H1 (cell line): ENCODE data around the gene CTSC. TPM values are rescaled to one million over a fixed set of nuclear protein-coding genes. Genes with fewer than 3 reads are reported as not detected.
A peak's percentile ranks its signal among the peaks of the same experiment; 100 is the strongest.

Experiments
- CTCF ChIA-PET: fragments of 300-600 bp; sonication (Branson Sonifier 250); formaldehyde crosslinking; loops from one replicate; lab custom pipeline; 2021; ENCODE audit not compliant: partially characterized antibody; lab: Charles Lee
- POLR2A ChIA-PET: fragments of 300-600 bp; sonication (Branson Sonifier 250); formaldehyde crosslinking; loops from one replicate; lab custom pipeline; 2021; ENCODE audit warnings: inconsistent platforms; ENCODE audit not compliant: partially characterized antibody; lab: Charles Lee
- DNase-seq, 2 experiments: peaks; one replicate each; pipeline versions ENCODE4 v3.0.0 to v3.0.0-alpha.2; 2010 to 2022; ENCODE audit warnings: low spot score in 2 of 2, low read depth in 1 of 2, mixed read lengths in 1 of 2
- FAIRE-seq: peaks from 2 replicates; lab custom pipeline; 2011; peaks lifted over from hg19 to GRCh38; lab: Jason Lieb, UNC
- H2AFZ ChIP-seq: 2 replicates; pipeline ENCODE4 v1.8.1; 2012; ENCODE audit warnings: low read length, inconsistent platforms
- H2AK5ac ChIP-seq: 2 replicates; pipeline ENCODE4 v1.6.1; 2013; ENCODE audit warnings: low read depth, low read length
- H2BK120ac ChIP-seq: replicated peaks from 2 replicates; pipeline ENCODE3; 2013; ENCODE audit warnings: low read depth, low read length, inconsistent platforms
- H2BK12ac ChIP-seq: 2 replicates; pipeline ENCODE4 v1.6.1; 2013; ENCODE audit warnings: low read depth, low read length
- H2BK15ac ChIP-seq: 2 replicates; pipeline ENCODE4 v1.6.1; 2013; ENCODE audit warnings: low read length
- H2BK20ac ChIP-seq: 2 replicates; pipeline ENCODE4 v1.6.1; 2013; ENCODE audit warnings: low read length
- H2BK5ac ChIP-seq: 2 replicates; pipeline ENCODE4 v1.6.1; 2013; ENCODE audit warnings: low read depth, low read length
- H3K14ac ChIP-seq: 2 replicates; pipeline ENCODE4 v1.6.1; 2013; ENCODE audit warnings: inconsistent platforms; ENCODE audit not compliant: insufficient read length
- H3K18ac ChIP-seq: 2 replicates; pipeline ENCODE4 v1.6.1; 2013; ENCODE audit warnings: low read length; ENCODE audit errors: extremely low read depth
- H3K23ac ChIP-seq: 2 replicates; pipeline ENCODE4 v1.6.1; 2013; ENCODE audit warnings: inconsistent platforms; ENCODE audit not compliant: insufficient read length
- H3K23me2 ChIP-seq: 2 replicates; pipeline ENCODE4 v1.6.1; 2013; ENCODE audit warnings: low read depth, low read length
- H3K27ac ChIP-seq: 2 replicates; pipeline ENCODE4 v1.6.1; 2011; ENCODE audit warnings: low read depth, low read length, inconsistent platforms
- H3K27me3 ChIP-seq, 4 experiments: replicated peaks in 1 of 4; 1 replicate in 1 of 4; 2 replicates in 3 of 4; pipeline versions ENCODE4 v1.6.1 to v1.8.1; 2011 to 2013; ENCODE audit warnings: low read length in 3 of 4, mild to moderate bottlenecking in 3 of 4, inconsistent platforms in 2 of 4, mixed read lengths in 2 of 4, moderate library complexity in 1 of 4; ENCODE audit not compliant: control insufficient read depth in 3 of 4, insufficient read depth in 3 of 4; ENCODE audit errors: extremely low read depth in 1 of 4
- H3K36me3 ChIP-seq, 4 experiments: 2 replicates each; pipeline versions ENCODE4 v1.6.1 to v1.8.1; 2011 to 2013; ENCODE audit warnings: mild to moderate bottlenecking in 4 of 4, low read length in 3 of 4, moderate library complexity in 2 of 4, control low read depth in 1 of 4, inconsistent platforms in 1 of 4; ENCODE audit not compliant: insufficient read depth in 4 of 4, control insufficient read depth in 2 of 4
- H3K4ac ChIP-seq: replicated peaks from 2 replicates; pipeline ENCODE3; 2013; ENCODE audit warnings: low read length, low read depth, mixed read lengths, inconsistent platforms; ENCODE audit not compliant: insufficient read length
- H3K4me1 ChIP-seq, 4 experiments: replicated peaks in 1 of 4; 1 replicate in 1 of 4; 2 replicates in 3 of 4; pipeline versions ENCODE4 v1.6.1 to v1.8.1; 2011 to 2013; ENCODE audit warnings: low read length in 3 of 4, inconsistent platforms in 2 of 4, mixed read lengths in 1 of 4; ENCODE audit not compliant: insufficient read depth in 4 of 4, control insufficient read depth in 3 of 4
- H3K4me2 ChIP-seq, 2 experiments: 2 replicates each; pipeline versions ENCODE4 v1.6.1 to v1.8.1; 2011 to 2013; ENCODE audit warnings: low read depth in 2 of 2, low read length in 2 of 2, control low read depth in 1 of 2, inconsistent platforms in 1 of 2, mild to moderate bottlenecking in 1 of 2; ENCODE audit not compliant: insufficient read depth in 1 of 2
- H3K4me3 ChIP-seq, 4 experiments: fragments of 200-600, 300-600 bp in 1 of 4; sonication (generic), shearing (Covaris generic), sonication (Bioruptor Twin) in 1 of 4; 2 replicates each; pipeline versions ENCODE4 v1.5.1 to v1.8.1; 2011 to 2016; ENCODE audit warnings: low read length in 4 of 4, low read depth in 3 of 4, control low read depth in 2 of 4, inconsistent platforms in 2 of 4, mild to moderate bottlenecking in 2 of 4, mixed read lengths in 1 of 4, moderate library complexity in 1 of 4; ENCODE audit not compliant: insufficient read depth in 2 of 4; ENCODE audit errors: extremely low read depth in 1 of 4
- H3K56ac ChIP-seq: replicated peaks from 2 replicates; pipeline ENCODE3; 2013; ENCODE audit warnings: low read depth, mild to moderate bottlenecking, mixed read lengths, low read length, inconsistent platforms; ENCODE audit not compliant: insufficient read length
- H3K79me1 ChIP-seq: 2 replicates; pipeline ENCODE4 v1.6.1; 2013; ENCODE audit warnings: low read depth, low read length, control low read depth
- H3K79me2 ChIP-seq, 2 experiments: 2 replicates each; pipeline versions ENCODE4 v1.6.1 to v1.8.1; 2012 to 2013; ENCODE audit warnings: low read length in 2 of 2, mild to moderate bottlenecking in 2 of 2, inconsistent platforms in 1 of 2; ENCODE audit not compliant: insufficient read depth in 2 of 2, control insufficient read depth in 1 of 2
- H3K9ac ChIP-seq, 4 experiments: replicated peaks in 1 of 4; 1 replicate in 1 of 4; 2 replicates in 3 of 4; pipeline versions ENCODE4 v1.6.1 to v1.8.1; 2011 to 2013; ENCODE audit warnings: low read depth in 3 of 4, low read length in 3 of 4, control low read depth in 2 of 4, mild to moderate bottlenecking in 2 of 4, moderate library complexity in 2 of 4, inconsistent platforms in 1 of 4; ENCODE audit errors: extremely low read depth in 1 of 4
- H3K9me3 ChIP-seq, 2 experiments: 2 replicates each; pipeline versions ENCODE4 v1.6.1 to v1.8.1; 2012 to 2013; ENCODE audit warnings: mild to moderate bottlenecking in 2 of 2, moderate library complexity in 2 of 2, control low read depth in 1 of 2, inconsistent platforms in 1 of 2, low read depth in 1 of 2, low read length in 1 of 2, mixed read lengths in 1 of 2; ENCODE audit not compliant: insufficient read depth in 2 of 2
- H4K20me1 ChIP-seq, 2 experiments: replicated peaks in 1 of 2; 2 replicates each; pipeline versions ENCODE3 to v1.8.1; 2011 to 2013; ENCODE audit warnings: inconsistent platforms in 2 of 2, low read length in 2 of 2, mild to moderate bottlenecking in 1 of 2; ENCODE audit not compliant: insufficient read depth in 2 of 2, control insufficient read depth in 1 of 2
- H4K5ac ChIP-seq: 2 replicates; pipeline ENCODE4 v1.6.1; 2013; ENCODE audit warnings: low read length, low read depth, mixed read lengths, inconsistent platforms; ENCODE audit not compliant: insufficient read length
- H4K8ac ChIP-seq: 2 replicates; pipeline ENCODE4 v1.8.0; 2013; ENCODE audit warnings: mild to moderate bottlenecking, moderate library complexity, low read length, inconsistent platforms; ENCODE audit not compliant: insufficient read depth; ENCODE audit errors: extremely low read depth
- H4K91ac ChIP-seq: replicated peaks from 2 replicates; pipeline ENCODE3; 2013; ENCODE audit warnings: low read length, mixed read lengths, inconsistent platforms; ENCODE audit not compliant: insufficient read length
- ATF3 ChIP-seq: IDR thresholded peaks from 2 replicates; pipeline ENCODE4 v1.6.1; 2011; ENCODE audit warnings: low read depth, mild to moderate bottlenecking, low read length; ENCODE audit not compliant: insufficient read depth
- CTCF ChIP-seq, 3 experiments: IDR thresholded peaks; 1 replicate in 2 of 3; 2 replicates in 1 of 3; pipeline versions ENCODE4 v1.5.1 to v1.6.1; 2011; ENCODE audit warnings: low read length in 3 of 3, mild to moderate bottlenecking in 3 of 3, inconsistent platforms in 2 of 3, low read depth in 1 of 3, moderate library complexity in 1 of 3; ENCODE audit not compliant: insufficient read depth in 1 of 3; ENCODE audit errors: control extremely low read depth in 1 of 3
- E2F6 ChIP-seq: IDR thresholded peaks from 2 replicates; pipeline ENCODE4 v1.6.1; 2012; ENCODE audit warnings: inconsistent platforms
- MAX ChIP-seq: IDR thresholded peaks from 2 replicates; pipeline ENCODE4 v1.6.1; 2012; ENCODE audit warnings: inconsistent platforms
- WGBS, 2 experiments: shearing (Covaris generic) in 1 of 2; methylation state at CpG; one replicate each; pipeline versions ENCODE4 v1.1.6 to v1.1.7; 2013 to 2015; ENCODE audit warnings: low lambda C conversion rate in 2 of 2, mixed read lengths in 2 of 2, inconsistent platforms in 1 of 2, low coverage in 1 of 2, missing lambda C conversion rate in 1 of 2; ENCODE audit not compliant: insufficient replicate concordance in 2 of 2, insufficient coverage in 1 of 2, insufficient read length in 1 of 2; ENCODE audit errors: extremely low coverage in 1 of 2, missing lambda C conversion rate in 1 of 2; 5-methylcytosine and 5-hydroxymethylcytosine counted together
- polyA plus RNA-seq, 7 experiments: library from polyadenylated mRNA; depleted of rRNA in 3 of 7; stranded (reverse) in 5 of 7; unstranded in 2 of 7; fragments of >200 nt in 5 of 7; fragments of 200-250 nt in 2 of 7; gene quantifications; 1 replicate in 5 of 7; 2 replicates in 1 of 7; 4 replicates in 1 of 7; pipeline versions ENCODE4 v1.2.1 to v1.2.3, GENCODE V29; 2011 to 2013; ENCODE audit warnings: missing spikeins in 2 of 7, mixed read lengths in 2 of 7
- total RNA-seq: library from RNA; stranded (reverse); fragmentation: NEBNext Ultra II Directional; extraction: Animal tissue kit (Norgen Biotek cat#: 25700); gene quantifications from 2 replicates; pipeline ENCODE4 v1.2.1, GENCODE V29; 2021

The CTSC gene
- total and polyA plus RNA-seq, 2 of the 8 experiments (the other 6 are each of a cell fraction or from before 2014, with no cell fraction given), result 347 to 369 TPM

- Histone ChIP-seq H3K79me2 (peaks cover 0 to 54% of the 10 kb centered on the region in 2 experiments; a peak in 3 of 4 replicates), H4K8ac (peak overlapping the region; percentile 48; the same call in 1 of the 2 replicates)
Measured at GRCh38 chr11:88306785-88307184, 30.8 kb downstream of the CTSC start.

More at GRCh38 chr11:88306785-88307184, 30.8 kb downstream of the CTSC start:
- peak overlapping the region; percentile 79 for H4K91ac ChIP-seq
- no peaks in the 10 kb centered on the region for H4K20me1 ChIP-seq
- TF ChIP-seq ATF3 (no peak), CTCF (IDR thresholded peaks at IDR 0.05; ENCODE audit: control extremely low read depth in 1 of 3, insufficient read depth in 1 of 3, low read depth in 1 of 3, low read length in 3 of 3) (peak in 2 of 3 experiments; percentile 17 to 28; a peak in 2 of 4 replicates), MAX (peak; percentile 83), E2F6 (peak; percentile 80)
- ChIA-PET CTCF (interaction anchor here (0.7 to 2.0 kb wide), 5 partner anchors 11 to 419 kb away, joined by 3 to 5 read pairs (median 3); no protein-coding TSS in a partner anchor), POLR2A (interaction anchor here (0.9 to 5.0 kb wide), 7 partner anchors 8 to 30 kb away, joined by 3 to 50 read pairs (median 18); partner anchors contain the start of gene CTSC)
- 84% methylated on average over 2 of the region's 2 CpGs; no CpG with 5 or more reads in 1 of the 2 experiments for WGBS, 2 experiments
- peaks cover 2 to 23% (median 10%) of the 10 kb centered on the region in 4 experiments; a peak in 6 of 7 replicates for H3K4me1 ChIP-seq
- peak overlapping the region; percentile 65 for H3K4ac ChIP-seq
- H3K79me1 ChIP-seq, result peaks cover 5% of the 10 kb centered on the region; the same call in 1 of the 2 replicates
- H3K23me2 ChIP-seq, result no peaks in the 10 kb centered on the region; the same call in 1 of the 2 replicates
- H3K4me3 ChIP-seq, result no peak overlapping the region; a peak in 2 of 8 replicates
- no peaks in the 10 kb centered on the region for H3K9me3 ChIP-seq
- no peaks in the 10 kb centered on the region for H3K27me3 ChIP-seq
- H3K23ac ChIP-seq, result no peak overlapping the region
- H3K56ac ChIP-seq, result no peak overlapping the region
- peak overlapping the region; percentile 93; the same call in 1 of the 2 replicates for H2BK15ac ChIP-seq
- peak overlapping the region; percentile 89 for H3K18ac ChIP-seq
- peak overlapping the region; percentile 86 for H2BK5ac ChIP-seq
- peak overlapping the region; percentile 96 for H2AK5ac ChIP-seq
- H3K27ac ChIP-seq, result peak overlapping the region; percentile 15; the same call in 1 of the 2 replicates
- FAIRE-seq (no peak), DNase-seq (no peak)
- no peak overlapping the region for H3K4me2 ChIP-seq
- peaks cover 3 to 71% (median 30%) of the 10 kb centered on the region in 4 experiments; a peak in 7 of 8 replicates for H3K36me3 ChIP-seq
- H3K9ac ChIP-seq, result no peak overlapping the region
- H2BK20ac ChIP-seq, result peak overlapping the region; percentile 91
- H2BK12ac ChIP-seq, result peak overlapping the region; percentile 97
- no peak overlapping the region for H2AFZ ChIP-seq
- H3K14ac ChIP-seq, result no peak overlapping the region
- peak overlapping the region; percentile 55 for H2BK120ac ChIP-seq
- peak overlapping the region; percentile 79 for H4K5ac ChIP-seq
